CD14-positive monocyte (primary cell): ENCODE results near the gene NR2F6. TPM values are rescaled to one million over a fixed set of nuclear protein-coding genes. Genes with fewer than 3 reads are reported as not detected.

Experiments used
- DNase-seq, 3 donors: peaks; one replicate each; pipeline ENCODE4 v3.0.0-alpha.2; 2011 to 2022
- H2AFZ ChIP-seq: 2 replicates; pipeline ENCODE4 v1.6.0; 2012; ENCODE audit warnings: mild to moderate bottlenecking, low read depth, low read length, inconsistent platforms; ENCODE audit not compliant: insufficient read depth, poor library complexity, severe bottlenecking
- H3K27ac ChIP-seq, 2 donors: 1 replicate in 1 of 2; 2 replicates in 1 of 2; pipeline ENCODE4 v1.5.1; 2012 to 2013; ENCODE audit warnings: low read length in 2 of 2, control low read depth in 1 of 2, inconsistent platforms in 1 of 2, low read depth in 1 of 2, mild to moderate bottlenecking in 1 of 2
- H3K27me3 ChIP-seq, 2 donors: one replicate each; pipeline versions ENCODE4 v1.6.0 to v1.6.1; 2011 to 2013; ENCODE audit warnings: low read length in 2 of 2; ENCODE audit not compliant: control insufficient read depth in 2 of 2, insufficient read depth in 2 of 2
- H3K36me3 ChIP-seq, 2 donors: replicated peaks in 1 of 2; 1 replicate in 1 of 2; 2 replicates in 1 of 2; pipeline versions ENCODE4 v1.5.1 to v1.6.1; 2012 to 2013; ENCODE audit warnings: low read length in 2 of 2, control low read depth in 1 of 2, inconsistent platforms in 1 of 2, mild to moderate bottlenecking in 1 of 2; ENCODE audit not compliant: insufficient read depth in 2 of 2, control insufficient read depth in 1 of 2
- H3K4me1 ChIP-seq, 2 donors: 1 replicate in 1 of 2; 2 replicates in 1 of 2; pipeline versions ENCODE4 v1.5.1 to v1.6.1; 2012 to 2013; ENCODE audit warnings: low read length in 2 of 2, control low read depth in 1 of 2, inconsistent platforms in 1 of 2, mild to moderate bottlenecking in 1 of 2, moderate library complexity in 1 of 2; ENCODE audit not compliant: insufficient read depth in 2 of 2, control insufficient read depth in 1 of 2
- H3K4me2 ChIP-seq: replicated peaks from 2 replicates; pipeline ENCODE3; 2012; ENCODE audit warnings: low read length, moderate library complexity, mild to moderate bottlenecking; ENCODE audit not compliant: poor library complexity, severe bottlenecking; ENCODE audit errors: extremely low read depth
- H3K4me3 ChIP-seq, 3 experiments: fragments of 200-600 bp in 1 of 3; sonication (generic) in 1 of 3; replicated peaks in 1 of 3; 1 replicate in 2 of 3; 2 replicates in 1 of 3; pipeline ENCODE4 v1.5.1; 2011 to 2013; ENCODE audit warnings: low read length in 3 of 3, mild to moderate bottlenecking in 3 of 3, control low read depth in 2 of 3, low read depth in 2 of 3, inconsistent platforms in 1 of 3, moderate library complexity in 1 of 3
- H3K79me2 ChIP-seq: 2 replicates; pipeline ENCODE4 v1.6.0; 2012; ENCODE audit warnings: mild to moderate bottlenecking, control low read depth, inconsistent platforms, low read length, moderate library complexity; ENCODE audit not compliant: insufficient read depth
- H3K9ac ChIP-seq: 2 replicates; pipeline ENCODE4 v1.6.0; 2017; ENCODE audit warnings: low read length, mild to moderate bottlenecking; ENCODE audit not compliant: insufficient read depth, poor library complexity, severe bottlenecking
- H3K9me3 ChIP-seq, 2 donors: replicated peaks in 1 of 2; 1 replicate in 1 of 2; 2 replicates in 1 of 2; pipeline versions ENCODE4 v1.5.1 to v1.6.1; 2012 to 2013; ENCODE audit warnings: low read length in 2 of 2, control low read depth in 1 of 2; ENCODE audit not compliant: control insufficient read depth in 1 of 2, insufficient read depth in 1 of 2
- H4K20me1 ChIP-seq: 2 replicates; pipeline ENCODE4 v1.6.0; 2012; ENCODE audit warnings: mild to moderate bottlenecking, low read length, control low read depth, moderate library complexity; ENCODE audit not compliant: insufficient read depth
- H3K27ac Mint-ChIP-seq, 7 donors: one replicate each; pipeline ENCODE4 v1.8.0; 2020; ENCODE audit warnings: mild to moderate bottlenecking in 7 of 7, mixed read lengths in 7 of 7, moderate library complexity in 6 of 7, inconsistent platforms in 2 of 7
- H3K27me3 Mint-ChIP-seq, 3 donors: one replicate each; pipeline ENCODE4 v1.8.0; 2021 to 2022; ENCODE audit warnings: low read depth in 3 of 3, mild to moderate bottlenecking in 3 of 3, mixed read lengths in 3 of 3, moderate library complexity in 3 of 3, inconsistent platforms in 1 of 3
- H3K36me3 Mint-ChIP-seq, 2 donors: one replicate each; pipeline ENCODE4 v1.8.0; 2020; ENCODE audit warnings: mixed read lengths in 2 of 2, inconsistent platforms in 1 of 2, mild to moderate bottlenecking in 1 of 2
- H3K4me1 Mint-ChIP-seq: one replicate; pipeline ENCODE4 v1.8.0; 2020; ENCODE audit warnings: mild to moderate bottlenecking, mixed read lengths
- H3K4me3 Mint-ChIP-seq, 2 donors: one replicate each; pipeline ENCODE4 v1.8.0; 2020; ENCODE audit warnings: mild to moderate bottlenecking in 2 of 2, mixed read lengths in 2 of 2, moderate library complexity in 1 of 2
- H3K9me3 Mint-ChIP-seq, 7 donors: one replicate each; pipeline ENCODE4 v1.8.0; 2020 to 2022; ENCODE audit warnings: mixed read lengths in 7 of 7, mild to moderate bottlenecking in 6 of 7, moderate library complexity in 6 of 7, inconsistent platforms in 2 of 7
- CTCF ChIP-seq: fragments of 200-600 bp; IDR thresholded peaks from one replicate; pipeline ENCODE4 v1.8.0; 2022; ENCODE audit warnings: antibody characterized with exemption, mild to moderate bottlenecking
- WGBS: methylation state at CpG from one replicate; pipeline ENCODE4 v1.1.5; 2013; ENCODE audit warnings: missing lambda C conversion rate; ENCODE audit not compliant: insufficient coverage; 5-methylcytosine and 5-hydroxymethylcytosine counted together
- intact Hi-C, 2 donors: fragments of 100-400 bp; cut with micrococcal nuclease; formaldehyde crosslinking; loops; one replicate each; pipeline versions ENCODE4 v1.15.0 to v1.15.1; 2023
- polyA plus RNA-seq, 3 donors: library from polyadenylated mRNA; depleted of rRNA in 1 of 3; unstranded in 2 of 3; stranded (reverse) in 1 of 3; fragments of 300-500 nt in 2 of 3; fragments of >200 nt in 1 of 3; fragmentation: Illumina TruSeq in 2 of 3; gene quantifications; 1 replicate in 2 of 3; 2 replicates in 1 of 3; pipeline ENCODE4 v1.2.3, GENCODE V29; 2012 to 2021

Gene NR2F6
- polyA plus RNA-seq, 3 donors = 0.87 to 5.1 (median 1.7) TPM

DNA sequence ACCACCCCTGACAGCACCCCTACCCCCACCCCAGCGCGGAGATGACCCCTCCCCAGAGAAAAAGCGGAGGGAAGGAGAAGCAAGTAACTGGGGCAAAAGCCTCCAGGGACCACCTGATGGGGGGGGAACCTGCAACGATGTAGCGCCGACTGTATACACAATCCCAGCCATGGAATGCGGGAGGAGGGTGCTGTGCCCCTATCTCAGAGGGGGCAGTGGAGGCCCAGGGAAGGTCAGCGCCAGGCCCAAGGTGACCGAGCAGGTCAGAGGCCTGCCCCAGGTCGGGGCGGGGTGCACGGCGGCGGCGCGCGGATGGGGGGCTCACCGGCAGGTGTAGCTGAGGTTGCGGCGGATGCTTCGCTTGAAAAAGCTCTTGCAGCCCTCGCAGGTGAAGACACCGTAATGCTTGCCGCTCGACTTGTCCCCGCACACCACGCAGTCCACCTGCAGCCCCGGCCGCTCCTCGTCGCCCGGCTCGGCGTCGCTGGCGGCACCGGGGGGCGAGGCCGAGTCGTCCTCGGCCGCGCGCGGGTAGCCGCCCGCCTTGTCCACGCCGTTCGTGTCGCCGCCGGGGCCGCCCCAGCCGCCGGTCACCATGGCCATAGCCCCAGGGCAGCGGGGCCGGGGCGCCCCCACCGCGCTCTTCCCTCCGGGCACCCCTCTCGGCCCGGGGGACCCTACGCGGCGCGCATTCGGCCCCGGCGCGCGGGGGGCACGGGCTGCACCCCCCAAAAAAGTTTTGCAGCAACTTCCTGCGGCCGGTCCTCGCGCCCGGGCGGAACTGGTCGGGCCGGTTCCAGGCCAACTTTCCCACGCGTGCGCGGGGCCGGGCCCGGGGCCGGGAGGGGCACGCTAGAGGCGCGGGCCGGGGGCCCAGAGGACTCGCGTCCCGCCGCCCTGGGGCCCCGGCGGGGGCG is 843 bp downstream of the NR2F6 start:
- Mint-ChIP-seq H3K4me3 (peak overlapping the region; percentile 76 to 82), H3K36me3 (peaks cover 0 to 2% of the 10 kb centered on the region in 2 donors), H3K9me3 (peaks cover 0 to 6% (median 3%) of the 10 kb centered on the region in 7 donors), H3K27me3 (peaks cover 11 to 21% (median 19%) of the 10 kb centered on the region in 3 donors), H3K27ac (peak overlapping the region in 2 of 7 donors; percentile 6 to 78), H3K4me1 (peaks cover 26% of the 10 kb centered on the region)
- no peak for DNase-seq
- peaks cover 31% of the 10 kb centered on the region for H4K20me1 ChIP-seq
- peaks cover 20 to 32% of the 10 kb centered on the region in 2 donors for H3K4me1 ChIP-seq
- H3K9me3 ChIP-seq = no peaks in the 10 kb centered on the region
- peak overlapping the region; percentile 85 for H3K4me2 ChIP-seq
- no peak overlapping the region for H3K27ac ChIP-seq
- peaks cover 6% of the 10 kb centered on the region for H3K79me2 ChIP-seq
- H3K9ac ChIP-seq = peak overlapping the region; percentile 46
- no peaks in the 10 kb centered on the region for H3K36me3 ChIP-seq
- peak overlapping the region; percentile 68 for H2AFZ ChIP-seq
- TF ChIP-seq CTCF = no peak
- intact Hi-C loops = no loop called here
- peak overlapping the region; percentile 16 to 76 (median 35) for H3K4me3 ChIP-seq
- peaks cover 0 to 7% of the 10 kb centered on the region in 2 donors for H3K27me3 ChIP-seq
- 3% methylated on average over 99 of the region's 100 CpGs for WGBS

GRCh38 chr19:17243830-17244617 is 1.7 kb downstream of the NR2F6 start:
- Histone ChIP-seq H3K4me3 (peak overlapping the region in 2 of 3 experiments; percentile 35 to 76), H3K27ac (no peak overlapping the region), H3K27me3 (peaks cover 0 to 7% of the 10 kb centered on the region in 2 donors), H3K79me2 (peaks cover 6% of the 10 kb centered on the region), H2AFZ (peak overlapping the region; percentile 68), H3K4me2 (peak overlapping the region; percentile 85), H3K9ac (peak overlapping the region; percentile 46), H3K36me3 (no peaks in the 10 kb centered on the region), H3K9me3 (no peaks in the 10 kb centered on the region), H3K4me1 (peaks cover 20 to 32% of the 10 kb centered on the region in 2 donors), H4K20me1 (peaks cover 31% of the 10 kb centered on the region)
- WGBS = 69% methylated on average over 39 of the region's 52 CpGs
- Mint-ChIP-seq H3K36me3 (peaks cover 0 to 2% of the 10 kb centered on the region in 2 donors), H3K4me3 (peak overlapping the region; percentile 76 to 82), H3K27me3 (peaks cover 11 to 20% (median 18%) of the 10 kb centered on the region in 3 donors), H3K27ac (peak overlapping the region in 2 of 7 donors; percentile 6 to 78), H3K4me1 (peaks cover 26% of the 10 kb centered on the region), H3K9me3 (peaks cover 0 to 6% (median 3%) of the 10 kb centered on the region in 7 donors)
- intact Hi-C loops = no loop called here
- DNase-seq = no peak
- no peak for TF ChIP-seq CTCF
